ENCODE results near the gene HCN2. TPM values are rescaled to one million over a fixed set of nuclear protein-coding genes. Genes with fewer than 3 reads are reported as not detected.

The HCN2 gene
- total and polyA plus RNA-seq, 2 of the 13 experiments (the other 11 are each of a cell fraction or from before 2014, with no cell fraction given): 0.01 TPM; not detected in 1

DNA sequence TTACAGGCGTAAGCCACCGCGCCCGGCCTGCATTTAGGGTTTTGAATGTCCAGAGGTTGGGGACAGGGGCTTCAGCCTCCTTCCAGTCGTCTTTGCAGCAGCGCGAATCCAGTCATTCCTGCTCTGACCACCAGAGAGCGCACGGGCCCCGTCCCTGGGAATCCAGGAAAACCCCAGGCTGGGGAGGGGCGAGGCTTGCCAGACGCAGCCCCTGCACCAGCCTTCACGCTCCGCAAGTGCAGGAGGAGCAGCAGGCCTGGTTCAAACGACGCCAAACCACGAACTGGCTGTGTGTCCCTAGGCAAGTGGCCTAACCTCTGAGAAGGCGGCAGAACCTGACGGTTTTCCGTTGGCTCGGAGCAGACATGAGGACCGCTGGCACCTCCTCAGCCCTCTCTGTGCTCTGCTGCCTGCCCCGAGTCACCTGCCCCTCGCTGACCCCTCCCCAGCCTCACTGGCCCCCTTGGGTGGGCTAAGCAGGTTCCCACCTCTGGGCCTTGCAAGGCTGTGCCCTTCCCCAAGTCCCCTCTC, 75.3 kb downstream of the HCN2 start (continued):
- TF ChIP-seq, protein P1, sequence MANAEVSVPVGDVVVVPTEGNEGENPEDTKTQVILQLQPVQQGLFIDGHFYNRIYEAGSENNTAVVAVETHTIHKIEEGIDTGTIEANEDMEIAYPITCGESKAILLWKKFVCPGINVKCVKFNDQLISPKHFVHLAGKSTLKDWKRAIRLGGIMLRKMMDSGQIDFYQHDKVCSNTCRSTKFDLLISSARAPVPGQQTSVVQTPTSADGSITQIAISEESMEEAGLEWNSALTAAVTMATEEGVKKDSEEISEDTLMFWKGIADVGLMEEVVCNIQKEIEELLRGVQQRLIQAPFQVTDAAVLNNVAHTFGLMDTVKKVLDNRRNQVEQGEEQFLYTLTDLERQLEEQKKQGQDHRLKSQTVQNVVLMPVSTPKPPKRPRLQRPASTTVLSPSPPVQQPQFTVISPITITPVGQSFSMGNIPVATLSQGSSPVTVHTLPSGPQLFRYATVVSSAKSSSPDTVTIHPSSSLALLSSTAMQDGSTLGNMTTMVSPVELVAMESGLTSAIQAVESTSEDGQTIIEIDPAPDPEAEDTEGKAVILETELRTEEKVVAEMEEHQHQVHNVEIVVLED (CRISPR knock-in tag; IDR thresholded peaks at IDR 0.05; ENCODE audit: borderline replicate concordance): peak; percentile 59; the same call in 1 of the 2 replicates
- TF ChIP-seq TCF7 (IDR thresholded peaks at IDR 0.05; ENCODE audit: low read depth): no peak
- TF ChIP-seq, protein P2, sequence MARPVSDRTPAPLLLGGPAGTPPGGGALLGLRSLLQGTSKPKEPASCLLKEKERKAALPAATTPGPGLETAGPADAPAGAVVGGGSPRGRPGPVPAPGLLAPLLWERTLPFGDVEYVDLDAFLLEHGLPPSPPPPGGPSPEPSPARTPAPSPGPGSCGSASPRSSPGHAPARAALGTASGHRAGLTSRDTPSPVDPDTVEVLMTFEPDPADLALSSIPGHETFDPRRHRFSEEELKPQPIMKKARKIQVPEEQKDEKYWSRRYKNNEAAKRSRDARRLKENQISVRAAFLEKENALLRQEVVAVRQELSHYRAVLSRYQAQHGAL (CRISPR knock-in tag; IDR thresholded peaks at IDR 0.05; ENCODE audit: not compliant biosample characterization): peak; percentile 25
- TF ChIP-seq ZFP36L1 (CRISPR knock-in tag; IDR thresholded peaks at IDR 0.05): no peak
- TF ChIP-seq NCOA2 (CRISPR knock-in tag; IDR thresholded peaks at IDR 0.05): peak; percentile 31; the same call in 1 of the 2 replicates
- TF ChIP-seq, protein P3, sequence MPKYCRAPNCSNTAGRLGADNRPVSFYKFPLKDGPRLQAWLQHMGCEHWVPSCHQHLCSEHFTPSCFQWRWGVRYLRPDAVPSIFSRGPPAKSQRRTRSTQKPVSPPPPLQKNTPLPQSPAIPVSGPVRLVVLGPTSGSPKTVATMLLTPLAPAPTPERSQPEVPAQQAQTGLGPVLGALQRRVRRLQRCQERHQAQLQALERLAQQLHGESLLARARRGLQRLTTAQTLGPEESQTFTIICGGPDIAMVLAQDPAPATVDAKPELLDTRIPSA (CRISPR knock-in tag; IDR thresholded peaks at IDR 0.05; ENCODE audit: borderline replicate concordance): peak; percentile 88; the same call in 1 of the 2 replicates
- TF ChIP-seq ZNF747 (CRISPR knock-in tag; IDR thresholded peaks at IDR 0.05; ENCODE audit: borderline replicate concordance): no peak
- TF ChIP-seq RELA (CRISPR knock-in tag; IDR thresholded peaks at IDR 0.05): peak; percentile 92; the same call in 1 of the 2 replicates
- peak; percentile 81 for TF ChIP-seq TFDP2 (CRISPR knock-in tag; IDR thresholded peaks at IDR 0.05)
- TF ChIP-seq JUND (CRISPR knock-in tag; IDR thresholded peaks at IDR 0.05): no peak
- 0 out of 2 replicates have a peak, but pooled peaks have one; percentile 41 for TF ChIP-seq MTF2 (CRISPR knock-in tag; IDR thresholded peaks at IDR 0.05; ENCODE audit: borderline replicate concordance)
- TF ChIP-seq GATAD1 (CRISPR knock-in tag; IDR thresholded peaks at IDR 0.05): peak; percentile 74
- TF ChIP-seq MTERF4 (CRISPR knock-in tag; IDR thresholded peaks at IDR 0.05): no peak
- peak; percentile 63 for TF ChIP-seq SAP130 (CRISPR knock-in tag; IDR thresholded peaks at IDR 0.05; ENCODE audit: low read depth)
- TF ChIP-seq PHF8 (CRISPR knock-in tag; IDR thresholded peaks at IDR 0.05): peak; percentile 54; the same call in 1 of the 2 replicates
- no peak for TF ChIP-seq TOPORS (CRISPR knock-in tag; IDR thresholded peaks at IDR 0.05)
- no peak for TF ChIP-seq NR1H2 (CRISPR knock-in tag; IDR thresholded peaks at IDR 0.05; ENCODE audit: borderline replicate concordance, low read depth)
- TF ChIP-seq ZNF430 (CRISPR knock-in tag; IDR thresholded peaks at IDR 0.05): 0 out of 2 replicates have a peak, but pooled peaks have one; percentile 35
- TF ChIP-seq, protein P4, sequence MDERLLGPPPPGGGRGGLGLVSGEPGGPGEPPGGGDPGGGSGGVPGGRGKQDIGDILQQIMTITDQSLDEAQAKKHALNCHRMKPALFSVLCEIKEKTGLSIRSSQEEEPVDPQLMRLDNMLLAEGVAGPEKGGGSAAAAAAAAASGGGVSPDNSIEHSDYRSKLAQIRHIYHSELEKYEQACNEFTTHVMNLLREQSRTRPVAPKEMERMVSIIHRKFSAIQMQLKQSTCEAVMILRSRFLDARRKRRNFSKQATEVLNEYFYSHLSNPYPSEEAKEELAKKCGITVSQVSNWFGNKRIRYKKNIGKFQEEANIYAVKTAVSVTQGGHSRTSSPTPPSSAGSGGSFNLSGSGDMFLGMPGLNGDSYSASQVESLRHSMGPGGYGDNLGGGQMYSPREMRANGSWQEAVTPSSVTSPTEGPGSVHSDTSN (CRISPR knock-in tag; IDR thresholded peaks at IDR 0.05): no peak
- peak; percentile 41; the same call in 1 of the 2 replicates for TF ChIP-seq ZNF790 (CRISPR knock-in tag; IDR thresholded peaks at IDR 0.05; ENCODE audit: borderline replicate concordance)
- TF ChIP-seq GTF2F1 (IDR thresholded peaks at IDR 0.05; ENCODE audit: low read length): no peak
- no peak for TF ChIP-seq ZFP90 (CRISPR knock-in tag; IDR thresholded peaks at IDR 0.05; ENCODE audit: borderline replicate concordance)

Measured in HepG2 (cell line).